Naive thymus-derived CD4-positive, alpha-beta T cell (primary cell): ENCODE measurements around the gene CLNK. TPM values are rescaled to one million over a fixed set of nuclear protein-coding genes. Genes with fewer than 3 reads are reported as not detected.

Experiments
- ATAC-seq: fragments of 150-1000 bp; cut with Tn5 transposase; 2 replicates; pipeline ENCODE4 v1.10.0; 2021; ENCODE audit warnings: mild to moderate bottlenecking, moderate library complexity
- CTCF ChIA-PET: fragments of 350-600 bp; sonication (Branson Sonifier 250); formaldehyde crosslinking; loops from one replicate; lab custom pipeline; 2021; ENCODE audit warnings: antibody characterized with exemption; lab: Charles Lee
- POLR2A ChIA-PET: fragments of 350-600 bp; sonication (Branson Sonifier 250); formaldehyde crosslinking; loops from one replicate; lab custom pipeline; 2021; ENCODE audit warnings: antibody characterized with exemption, inconsistent platforms; lab: Charles Lee
- DNase-seq, 9 donors: peaks; one replicate each; pipeline versions ENCODE4 v3.0.0 to v3.0.0-alpha.2; 2020 to 2022; ENCODE audit warnings: mixed read lengths in 1 of 9
- H3K27ac ChIP-seq: one replicate; pipeline ENCODE4 v1.7.0; 2013; ENCODE audit warnings: mild to moderate bottlenecking, low read depth, low read length, moderate library complexity
- H3K27me3 ChIP-seq, 2 donors: one replicate each; pipeline ENCODE4 v1.7.0; 2013; ENCODE audit warnings: low read length in 2 of 2, mild to moderate bottlenecking in 2 of 2, moderate library complexity in 2 of 2; ENCODE audit not compliant: control insufficient read depth in 2 of 2, insufficient read depth in 2 of 2
- H3K36me3 ChIP-seq, 3 experiments: 1 replicate in 2 of 3; 2 replicates in 1 of 3; pipeline ENCODE4 v1.7.0; 2013; ENCODE audit warnings: low read length in 3 of 3, mild to moderate bottlenecking in 3 of 3, moderate library complexity in 1 of 3; ENCODE audit not compliant: insufficient read depth in 3 of 3, control insufficient read depth in 2 of 3
- H3K4me1 ChIP-seq, 2 donors: one replicate each; pipeline ENCODE4 v1.7.0; 2013; ENCODE audit warnings: low read length in 2 of 2, mild to moderate bottlenecking in 2 of 2, moderate library complexity in 1 of 2; ENCODE audit not compliant: control insufficient read depth in 2 of 2, insufficient read depth in 2 of 2
- H3K4me3 ChIP-seq: 2 replicates; pipeline ENCODE4 v1.7.0; 2013; ENCODE audit warnings: mild to moderate bottlenecking, low read length
- H3K9me3 ChIP-seq, 3 experiments: 1 replicate in 2 of 3; 2 replicates in 1 of 3; pipeline ENCODE4 v1.7.0; 2013; ENCODE audit warnings: low read length in 3 of 3; ENCODE audit not compliant: control insufficient read depth in 2 of 3
- H3K27ac Mint-ChIP-seq, 9 donors: one replicate each; pipeline ENCODE4 v1.8.0; 2020 to 2022; ENCODE audit warnings: mixed read lengths in 9 of 9, mild to moderate bottlenecking in 8 of 9, moderate library complexity in 5 of 9, inconsistent platforms in 2 of 9
- H3K27me3 Mint-ChIP-seq, 5 donors: one replicate each; pipeline ENCODE4 v1.8.0; 2021 to 2022; ENCODE audit warnings: mixed read lengths in 5 of 5, mild to moderate bottlenecking in 1 of 5
- H3K36me3 Mint-ChIP-seq, 5 donors: one replicate each; pipeline ENCODE4 v1.8.0; 2020 to 2022; ENCODE audit warnings: mixed read lengths in 5 of 5, mild to moderate bottlenecking in 3 of 5, inconsistent platforms in 1 of 5
- H3K4me1 Mint-ChIP-seq, 7 donors: one replicate each; pipeline ENCODE4 v1.8.0; 2020 to 2022; ENCODE audit warnings: mixed read lengths in 7 of 7, mild to moderate bottlenecking in 3 of 7, inconsistent platforms in 1 of 7
- H3K4me3 Mint-ChIP-seq, 10 donors: one replicate each; pipeline ENCODE4 v1.8.0; 2020 to 2022; ENCODE audit warnings: mild to moderate bottlenecking in 10 of 10, mixed read lengths in 10 of 10, moderate library complexity in 6 of 10, inconsistent platforms in 2 of 10
- H3K9me3 Mint-ChIP-seq, 11 donors: one replicate each; pipeline ENCODE4 v1.8.0; 2020 to 2022; ENCODE audit warnings: mixed read lengths in 11 of 11, mild to moderate bottlenecking in 4 of 11, inconsistent platforms in 1 of 11, moderate library complexity in 1 of 11
- intact Hi-C, 2 donors: fragments of 100-400 bp; cut with micrococcal nuclease; formaldehyde crosslinking; loops; one replicate each; pipeline ENCODE4 v1.15.1; 2023
- polyA plus RNA-seq, 2 donors: library from polyadenylated mRNA; unstranded; fragments of 300-500 nt; fragmentation: Illumina TruSeq; gene quantifications; one replicate each; pipeline ENCODE4 v1.2.3, GENCODE V29; 2021
- total RNA-seq, 6 experiments: library from RNA in 5 of 6; stranded (reverse) in 5 of 6; gene quantifications; 1 replicate in 5 of 6; 2 replicates in 1 of 6; pipeline ENCODE4 v1.2.3 and lab custom pipeline; 2021 to 2026

CLNK gene
- total and polyA plus RNA-seq, 7 experiments from 2014 or later: 0.13 to 0.66 (median 0.22) TPM; not detected in 4

- no peak overlapping the region for H3K27ac ChIP-seq
- Mint-ChIP-seq H3K36me3 (peaks cover 0 to 3% (median 0%) of the 10 kb centered on the region in 5 donors), H3K27me3 (no peaks in the 10 kb centered on the region), H3K4me3 (no peak overlapping the region), H3K27ac (no peak overlapping the region), H3K4me1 (peaks cover 0 to 8% (median 0%) of the 10 kb centered on the region in 7 donors), H3K9me3 (peaks cover 0 to 8% (median 0%) of the 10 kb centered on the region in 11 donors)
- H3K4me1 ChIP-seq: no peaks in the 10 kb centered on the region
- ChIA-PET POLR2A (no interaction called here), CTCF (no interaction called here)
- no peaks in the 10 kb centered on the region for H3K27me3 ChIP-seq
- H3K9me3 ChIP-seq: no peaks in the 10 kb centered on the region
- DNase-seq (no peak), ATAC-seq (no peak)
- intact Hi-C loops: no loop called here
- H3K4me3 ChIP-seq: no peak overlapping the region
- no peaks in the 10 kb centered on the region for H3K36me3 ChIP-seq
These were observed 19.3 kb upstream of the CLNK start for GRCh38 chr4:10703766-10704429.

GRCh38 chr4:10703156-10703555 is 18.6 kb upstream of the CLNK start:
- DNase-seq: no peak
- Histone ChIP-seq H3K4me3 (no peak overlapping the region), H3K27me3 (no peaks in the 10 kb centered on the region), H3K9me3 (no peaks in the 10 kb centered on the region), H3K4me1 (no peaks in the 10 kb centered on the region), H3K36me3 (no peaks in the 10 kb centered on the region), H3K27ac (no peak overlapping the region)
- no peaks in the 10 kb centered on the region for H3K27me3 Mint-ChIP-seq
- ChIA-PET CTCF (no interaction called here), POLR2A (no interaction called here)
- peaks cover 0 to 3% (median 0%) of the 10 kb centered on the region in 5 donors for H3K36me3 Mint-ChIP-seq
- H3K9me3 Mint-ChIP-seq: peaks cover 0 to 9% (median 0%) of the 10 kb centered on the region in 11 donors
- H3K4me1 Mint-ChIP-seq: peaks cover 0 to 8% (median 0%) of the 10 kb centered on the region in 7 donors
- no peak overlapping the region for H3K4me3 Mint-ChIP-seq
- no peak overlapping the region for H3K27ac Mint-ChIP-seq
- no peak for ATAC-seq
- intact Hi-C loops: no loop called here

- intact Hi-C loops: no loop called here
- Histone ChIP-seq H3K4me3 (no peak overlapping the region), H3K27me3 (peaks cover 0 to 4% of the 10 kb centered on the region in 2 donors), H3K27ac (no peak overlapping the region), H3K4me1 (no peaks in the 10 kb centered on the region), H3K36me3 (no peaks in the 10 kb centered on the region), H3K9me3 (no peaks in the 10 kb centered on the region)
- Mint-ChIP-seq H3K36me3 (peaks cover 0 to 3% (median 0%) of the 10 kb centered on the region in 5 donors), H3K4me3 (no peak overlapping the region), H3K27me3 (no peaks in the 10 kb centered on the region), H3K27ac (no peak overlapping the region), H3K9me3 (peaks cover 0 to 5% (median 0%) of the 10 kb centered on the region in 11 donors), H3K4me1 (peaks cover 0 to 8% (median 0%) of the 10 kb centered on the region in 7 donors)
- ChIA-PET CTCF (no interaction called here), POLR2A (no interaction called here)
- DNase-seq (no peak), ATAC-seq (no peak)
These were observed 17.3 kb upstream of the CLNK start for GRCh38 chr4:10701702-10702460.

GRCh38 chr4:10701161-10701560 is 16.6 kb upstream of the CLNK start:
- H3K4me1 Mint-ChIP-seq: peaks cover 0 to 9% (median 0%) of the 10 kb centered on the region in 7 donors
- Histone ChIP-seq H3K4me1 (no peaks in the 10 kb centered on the region), H3K36me3 (no peaks in the 10 kb centered on the region), H3K27me3 (peaks cover 0 to 4% of the 10 kb centered on the region in 2 donors), H3K27ac (no peak overlapping the region), H3K9me3 (no peaks in the 10 kb centered on the region), H3K4me3 (no peak overlapping the region)
- DNase-seq (no peak), ATAC-seq (no peak)
- H3K9me3 Mint-ChIP-seq: peaks cover 0 to 5% (median 0%) of the 10 kb centered on the region in 11 donors
- ChIA-PET POLR2A (no interaction called here), CTCF (no interaction called here)
- H3K27ac Mint-ChIP-seq: no peak overlapping the region
- intact Hi-C loops: no loop called here
- H3K36me3 Mint-ChIP-seq: peaks cover 0 to 3% (median 0%) of the 10 kb centered on the region in 5 donors
- no peak overlapping the region for H3K4me3 Mint-ChIP-seq
- no peaks in the 10 kb centered on the region for H3K27me3 Mint-ChIP-seq

GRCh38 chr4:10698172-10698571 is 13.6 kb upstream of the CLNK start:
- Mint-ChIP-seq H3K36me3 (peaks cover 0 to 3% (median 0%) of the 10 kb centered on the region in 5 donors), H3K27me3 (no peaks in the 10 kb centered on the region), H3K27ac (no peak overlapping the region), H3K9me3 (peaks cover 0 to 5% (median 0%) of the 10 kb centered on the region in 11 donors), H3K4me3 (no peak overlapping the region), H3K4me1 (peaks cover 0 to 3% (median 0%) of the 10 kb centered on the region in 7 donors)
- no peak for DNase-seq
- CTCF ChIA-PET: no interaction called here
- Histone ChIP-seq H3K36me3 (no peaks in the 10 kb centered on the region), H3K9me3 (no peaks in the 10 kb centered on the region), H3K27ac (no peak overlapping the region), H3K27me3 (peaks cover 0 to 4% of the 10 kb centered on the region in 2 donors), H3K4me1 (no peaks in the 10 kb centered on the region), H3K4me3 (no peak overlapping the region)
- POLR2A ChIA-PET: no interaction called here
- intact Hi-C loops: no loop called here
- no peak for ATAC-seq

GRCh38 chr4:10697086-10697485 is 12.5 kb upstream of the CLNK start:
- Histone ChIP-seq H3K4me3 (no peak overlapping the region), H3K27ac (no peak overlapping the region), H3K36me3 (no peaks in the 10 kb centered on the region), H3K4me1 (no peaks in the 10 kb centered on the region), H3K27me3 (peaks cover 0 to 4% of the 10 kb centered on the region in 2 donors), H3K9me3 (no peaks in the 10 kb centered on the region)
- Mint-ChIP-seq H3K4me3 (no peak overlapping the region), H3K36me3 (peaks cover 0 to 3% (median 0%) of the 10 kb centered on the region in 5 donors), H3K27ac (no peak overlapping the region), H3K4me1 (peaks cover 0 to 3% (median 0%) of the 10 kb centered on the region in 7 donors), H3K9me3 (peaks cover 0 to 8% (median 0%) of the 10 kb centered on the region in 11 donors), H3K27me3 (no peaks in the 10 kb centered on the region)
- POLR2A ChIA-PET: no interaction called here
- DNase-seq (no peak), ATAC-seq (no peak)
- CTCF ChIA-PET: no interaction called here
- intact Hi-C loops: no loop called here
